ENCODE results near the gene TMUB1. TPM values are rescaled to one million over a fixed set of nuclear protein-coding genes. Genes with fewer than 3 reads are reported as not detected.
A peak's percentile ranks its signal among the peaks of the same experiment; 100 is the strongest.

TMUB1 gene
- total RNA-seq, 2 donors from 2014 or later, result 25.7 to 35.2 TPM

DNA sequence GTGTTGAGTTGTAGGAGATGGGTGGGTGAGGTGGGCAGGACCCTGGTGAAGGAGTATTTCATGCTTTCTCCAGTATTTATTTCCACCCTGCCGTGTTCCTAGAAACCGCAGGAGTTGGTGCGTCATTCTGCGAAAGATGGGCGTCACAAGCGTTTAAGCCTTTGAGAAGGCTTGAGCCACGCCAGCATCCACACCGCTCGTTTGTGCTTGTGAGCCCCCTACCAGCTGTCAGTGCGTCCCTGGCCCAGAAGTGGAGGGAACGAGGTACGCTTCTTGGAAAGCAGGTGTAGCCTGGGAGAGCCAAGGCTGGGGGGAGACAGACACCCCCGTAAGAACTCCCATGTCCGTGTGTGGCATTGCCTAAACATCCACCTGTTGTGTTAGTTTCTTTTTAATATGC lies 8.7 kb upstream of the TMUB1 start:
- DNase-seq (ENCODE audit: low spot score) (no peak), ATAC-seq (ENCODE audit: insufficient number of reproducible peaks, low FRiP score, low read depth) (no peak)
- TF ChIP-seq, protein P1, sequence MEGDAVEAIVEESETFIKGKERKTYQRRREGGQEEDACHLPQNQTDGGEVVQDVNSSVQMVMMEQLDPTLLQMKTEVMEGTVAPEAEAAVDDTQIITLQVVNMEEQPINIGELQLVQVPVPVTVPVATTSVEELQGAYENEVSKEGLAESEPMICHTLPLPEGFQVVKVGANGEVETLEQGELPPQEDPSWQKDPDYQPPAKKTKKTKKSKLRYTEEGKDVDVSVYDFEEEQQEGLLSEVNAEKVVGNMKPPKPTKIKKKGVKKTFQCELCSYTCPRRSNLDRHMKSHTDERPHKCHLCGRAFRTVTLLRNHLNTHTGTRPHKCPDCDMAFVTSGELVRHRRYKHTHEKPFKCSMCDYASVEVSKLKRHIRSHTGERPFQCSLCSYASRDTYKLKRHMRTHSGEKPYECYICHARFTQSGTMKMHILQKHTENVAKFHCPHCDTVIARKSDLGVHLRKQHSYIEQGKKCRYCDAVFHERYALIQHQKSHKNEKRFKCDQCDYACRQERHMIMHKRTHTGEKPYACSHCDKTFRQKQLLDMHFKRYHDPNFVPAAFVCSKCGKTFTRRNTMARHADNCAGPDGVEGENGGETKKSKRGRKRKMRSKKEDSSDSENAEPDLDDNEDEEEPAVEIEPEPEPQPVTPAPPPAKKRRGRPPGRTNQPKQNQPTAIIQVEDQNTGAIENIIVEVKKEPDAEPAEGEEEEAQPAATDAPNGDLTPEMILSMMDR (IDR thresholded peaks at IDR 0.05), result no peak
- Histone ChIP-seq H3K27me3 (replicated peaks; ENCODE audit: insufficient read depth) (no peaks in the 10 kb centered on the region), H3K27ac (no peak overlapping the region), H3K36me3 (no peaks in the 10 kb centered on the region), H3K4me3 (no peak overlapping the region), H3K4me1 (ENCODE audit: control insufficient read depth in 1 of 2, low read depth in 2 of 2) (peaks cover 13 to 26% of the 10 kb centered on the region in 2 donors), H3K9me3 (no peaks in the 10 kb centered on the region)

DNA sequence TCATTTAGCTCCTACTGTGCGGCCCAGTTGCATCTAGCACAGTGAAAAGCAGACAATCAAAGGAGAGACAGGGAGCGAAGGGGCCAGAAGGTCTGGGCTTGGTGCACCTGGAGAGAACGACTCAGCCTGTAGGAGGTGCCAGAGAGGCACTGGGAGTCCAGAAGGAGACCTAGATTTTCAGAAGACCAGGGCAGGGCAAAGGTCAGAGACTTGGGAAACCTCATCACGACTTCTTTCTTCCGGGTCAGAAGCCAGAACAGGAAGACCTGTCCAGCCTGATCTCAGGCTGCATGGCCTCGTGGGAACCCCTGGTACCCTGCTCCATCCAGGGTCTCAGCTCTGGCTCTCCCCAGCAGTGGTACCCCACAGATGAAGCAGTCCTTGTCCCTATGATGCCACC lies 8.1 kb upstream of the TMUB1 start:
- no peak overlapping the region for H3K27ac ChIP-seq
- DNase-seq (ENCODE audit: low spot score), result no peak

DNA sequence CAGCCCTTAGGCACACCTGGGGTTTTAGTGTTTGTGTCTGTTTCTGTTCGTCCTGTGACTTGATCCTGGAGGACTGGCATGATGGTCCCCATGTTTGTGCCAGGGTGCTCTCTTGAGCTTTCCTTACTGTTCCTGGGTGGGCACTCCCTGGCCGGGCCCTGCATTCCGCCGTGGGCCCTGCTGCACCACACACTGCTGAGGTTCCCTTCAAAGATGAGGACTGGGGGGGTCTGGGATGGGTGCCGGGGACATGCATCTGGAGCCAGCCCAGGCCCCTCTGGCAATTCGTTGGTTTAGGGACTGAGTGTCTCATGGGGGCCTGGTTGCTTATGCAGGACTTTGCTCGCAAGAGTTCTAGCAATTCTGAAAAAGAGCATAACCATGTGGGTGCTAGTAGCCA lies 7.7 kb upstream of the TMUB1 start:
- Histone ChIP-seq H3K27ac (no peak overlapping the region), H3K36me3 (no peaks in the 10 kb centered on the region), H3K27me3 (replicated peaks; ENCODE audit: insufficient read depth) (no peaks in the 10 kb centered on the region), H3K9me3 (no peaks in the 10 kb centered on the region), H3K4me1 (ENCODE audit: control insufficient read depth in 1 of 2, low read depth in 2 of 2) (peaks cover 13 to 26% of the 10 kb centered on the region in 2 donors), H3K4me3 (no peak overlapping the region)
- TF ChIP-seq, protein P1 (IDR thresholded peaks at IDR 0.05), result no peak
- DNase-seq (ENCODE audit: low spot score) (no peak), ATAC-seq (ENCODE audit: insufficient number of reproducible peaks, low FRiP score, low read depth) (no peak)

More for the DNA sequence above, 8.1 kb upstream of the TMUB1 start:
- no peaks in the 10 kb centered on the region for H3K9me3 ChIP-seq
- no peak overlapping the region for H3K4me3 ChIP-seq
- H3K27me3 ChIP-seq (replicated peaks; ENCODE audit: insufficient read depth), result no peaks in the 10 kb centered on the region
- ATAC-seq (ENCODE audit: insufficient number of reproducible peaks, low FRiP score, low read depth), result no peak
- H3K36me3 ChIP-seq, result no peaks in the 10 kb centered on the region
- TF ChIP-seq, protein P1 (IDR thresholded peaks at IDR 0.05), result no peak
- H3K4me1 ChIP-seq (ENCODE audit: control insufficient read depth in 1 of 2, low read depth in 2 of 2), result peaks cover 13 to 26% of the 10 kb centered on the region in 2 donors

DNA sequence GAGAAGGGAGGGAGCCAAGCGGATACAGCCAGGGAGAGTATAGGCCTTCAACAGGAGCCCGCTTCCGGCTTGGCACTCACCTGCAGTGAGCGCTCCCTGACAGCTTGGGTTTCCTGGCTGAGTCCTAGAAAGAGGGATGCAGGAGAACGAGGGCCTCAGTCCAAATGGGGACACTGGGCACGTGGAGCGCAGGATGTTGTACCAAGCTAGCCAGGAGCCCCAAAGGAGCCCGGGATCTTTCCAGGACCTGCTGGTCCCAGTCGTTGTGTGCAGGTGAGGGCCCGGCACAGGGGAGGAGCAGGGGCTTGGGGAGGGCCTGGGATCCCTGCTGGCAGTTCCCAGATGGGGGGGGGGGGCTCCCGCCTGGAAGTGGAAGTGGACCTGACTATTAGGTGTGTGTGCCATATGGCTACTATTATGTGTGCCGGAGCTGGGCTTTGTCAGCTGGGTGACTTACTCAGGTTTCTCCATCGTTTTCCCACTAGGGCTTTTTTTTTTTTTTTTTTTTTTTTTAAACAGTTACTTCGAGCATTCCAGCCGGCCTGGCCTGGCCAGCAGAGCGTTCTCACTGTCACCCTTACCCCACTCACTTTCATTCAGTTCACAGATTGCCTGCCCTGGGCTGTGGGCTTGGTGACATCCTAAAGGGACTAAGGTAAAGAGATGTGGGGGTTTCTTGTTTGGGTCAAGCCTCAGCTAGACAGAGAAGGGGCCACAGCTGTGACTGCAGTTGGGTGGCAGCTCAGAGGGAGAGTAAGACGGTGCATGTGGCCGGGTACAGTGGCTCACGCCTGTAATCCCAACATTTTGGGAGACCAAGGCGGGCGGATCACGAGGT lies 6.8 kb upstream of the TMUB1 start:
- no peaks in the 10 kb centered on the region for H3K9me3 ChIP-seq
- no peaks in the 10 kb centered on the region for H3K27me3 ChIP-seq (replicated peaks; ENCODE audit: insufficient read depth)
- no peak for DNase-seq (ENCODE audit: low spot score)
- H3K4me3 ChIP-seq, result peak overlapping the region; percentile 84
- ATAC-seq (ENCODE audit: insufficient number of reproducible peaks, low FRiP score, low read depth), result no peak
- peak overlapping the region in 1 of 2 donors; percentile 60 for H3K27ac ChIP-seq
- no peaks in the 10 kb centered on the region for H3K36me3 ChIP-seq
- peaks cover 19 to 34% of the 10 kb centered on the region in 2 donors for H3K4me1 ChIP-seq (ENCODE audit: control insufficient read depth in 1 of 2, low read depth in 2 of 2)
- TF ChIP-seq, protein P1 (IDR thresholded peaks at IDR 0.05), result no peak

DNA sequence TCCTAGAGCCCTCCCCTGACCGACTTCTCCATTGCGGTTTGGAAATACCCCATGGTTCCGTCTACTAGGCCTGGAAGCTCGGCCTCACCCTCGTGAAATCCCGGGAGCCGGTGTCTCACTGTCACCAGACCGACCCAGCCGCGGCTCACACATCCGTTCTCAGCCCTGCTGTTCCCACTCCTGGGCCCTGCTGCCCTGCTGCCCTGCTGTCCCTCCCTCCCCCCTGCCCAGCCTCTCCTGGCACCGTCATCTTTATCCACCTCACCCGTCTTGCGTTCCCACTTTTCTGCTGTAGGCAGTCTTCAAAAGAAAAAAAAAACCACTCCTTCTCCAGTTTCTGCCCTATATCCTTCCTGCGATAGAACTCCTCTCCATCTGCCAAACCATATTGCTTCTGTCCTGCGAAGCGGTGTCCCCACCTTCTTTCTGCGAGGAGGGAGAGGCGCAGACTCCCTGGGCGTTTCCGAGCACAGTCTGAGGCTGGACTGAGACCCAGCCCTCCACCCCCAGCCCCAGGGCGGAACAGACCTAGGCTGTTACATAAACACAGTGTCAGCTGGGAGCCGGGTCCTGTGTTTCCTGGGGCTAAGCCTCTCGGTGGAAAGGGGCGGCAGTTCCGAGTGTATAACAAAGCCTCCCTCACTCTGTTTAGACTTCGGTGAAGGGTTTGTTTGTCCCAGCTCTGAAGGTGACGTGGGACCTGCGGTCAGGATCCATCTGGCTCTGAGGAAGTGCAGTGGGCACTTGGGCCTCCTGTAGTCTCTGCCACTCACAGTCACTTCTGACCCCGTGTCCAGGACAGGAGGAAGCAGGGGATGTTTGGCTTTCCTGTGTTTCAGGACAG lies 5.8 kb upstream of the TMUB1 start:
- Histone ChIP-seq H3K4me3 (peak overlapping the region; percentile 84), H3K36me3 (no peaks in the 10 kb centered on the region), H3K4me1 (ENCODE audit: control insufficient read depth in 1 of 2, low read depth in 2 of 2) (peaks cover 19 to 35% of the 10 kb centered on the region in 2 donors), H3K27ac (peak overlapping the region in 1 of 2 donors; percentile 60), H3K27me3 (replicated peaks; ENCODE audit: insufficient read depth) (no peaks in the 10 kb centered on the region), H3K9me3 (no peaks in the 10 kb centered on the region)
- ATAC-seq (ENCODE audit: insufficient number of reproducible peaks, low FRiP score, low read depth), result no peak
- TF ChIP-seq, protein P1 (IDR thresholded peaks at IDR 0.05), result no peak
- DNase-seq (ENCODE audit: low spot score), result no peak

Measured in thoracic aorta (tissue), 2 donors.